Lung (tissue), 12 donors: Measurements from ENCODE around the gene DOK7. TPM values are rescaled to one million over a fixed set of nuclear protein-coding genes. Genes with fewer than 3 reads are reported as not detected.
"Not testable (repeated sequence)": the region's sequence is repeated elsewhere in the genome, so short reads cannot be mapped to it uniquely, and the experiment has no call there.

Source experiments
- ATAC-seq: fragments of 200-7000 bp; cut with Tn5 transposase; one replicate; pipeline ENCODE4 v1.9.1; 2020; ENCODE audit warnings: moderate number of reproducible peaks; ENCODE audit not compliant: insufficient read depth, low FRiP score
- DNase-seq, 3 donors: peaks; one replicate each; pipeline ENCODE4 v3.0.0-alpha.2; 2013 to 2017
- H3K27ac ChIP-seq, 2 donors: one replicate each; pipeline ENCODE4 v1.5.1; 2013; ENCODE audit warnings: mild to moderate bottlenecking in 2 of 2, moderate library complexity in 2 of 2, control low read depth in 1 of 2, inconsistent platforms in 1 of 2, low read depth in 1 of 2, low read length in 1 of 2
- H3K27me3 ChIP-seq, 3 donors: one replicate each; pipeline ENCODE4 v1.5.1; 2013; ENCODE audit warnings: low read length in 2 of 3; ENCODE audit not compliant: control insufficient read depth in 3 of 3, insufficient read depth in 3 of 3
- H3K36me3 ChIP-seq, 4 donors: one replicate each; pipeline ENCODE4 v1.5.1; 2013; ENCODE audit warnings: low read length in 4 of 4, mild to moderate bottlenecking in 1 of 4, moderate library complexity in 1 of 4; ENCODE audit not compliant: control insufficient read depth in 4 of 4, insufficient read depth in 4 of 4
- H3K4me1 ChIP-seq, 5 donors: one replicate each; pipeline ENCODE4 v1.5.1; 2013; ENCODE audit warnings: low read length in 5 of 5, mild to moderate bottlenecking in 2 of 5, moderate library complexity in 1 of 5; ENCODE audit not compliant: control insufficient read depth in 5 of 5, insufficient read depth in 5 of 5
- H3K4me3 ChIP-seq: one replicate; pipeline ENCODE4 v1.5.1; 2013; ENCODE audit warnings: mild to moderate bottlenecking, control low read depth, moderate library complexity
- H3K9ac ChIP-seq, 2 donors: one replicate each; pipeline ENCODE4 v1.5.1; 2013; ENCODE audit warnings: low read length in 2 of 2, control low read depth in 1 of 2; ENCODE audit not compliant: insufficient read depth in 1 of 2
- H3K9me3 ChIP-seq, 4 donors: one replicate each; pipeline ENCODE4 v1.5.1; 2013; ENCODE audit warnings: low read length in 3 of 4, mild to moderate bottlenecking in 1 of 4, moderate library complexity in 1 of 4; ENCODE audit not compliant: control insufficient read depth in 4 of 4, insufficient read depth in 3 of 4
- CTCF ChIP-seq: IDR thresholded peaks from 2 replicates; pipeline ENCODE4 v1.5.1; 2012; ENCODE audit warnings: mild to moderate bottlenecking; ENCODE audit errors: control extremely low read depth, extremely low read depth
- WGBS, 2 donors: extraction: QIAGEN DNeasy Blood & Tissue Kit; methylation state at CpG; one replicate each; pipeline ENCODE4 v1.1.7; 2013; 5-methylcytosine and 5-hydroxymethylcytosine counted together
- polyA plus RNA-seq, 2 donors: library from polyadenylated mRNA; stranded (reverse); fragments of 200-250 nt; gene quantifications; one replicate each; pipeline ENCODE4 v1.2.1, GENCODE V29; 2013
- total RNA-seq, 2 donors: library from RNA; depleted of rRNA in 1 of 2; stranded (reverse); fragments of >200 nt in 1 of 2; gene quantifications; one replicate each; pipeline ENCODE4 v1.2.1, GENCODE V29; 2014 to 2021
- donor health status: control.
- donor health status: control.
- donor health status: Bipolar disorder and iron deficiency.
- donor health status: healthy.
- donor health status: DM: yes; HTN: yes; CAD: no.

The DOK7 gene
- total and polyA plus RNA-seq, 4 donors: 0.53 to 2.7 (median 1.4) TPM

- ATAC-seq: no peak
- H3K4me3 ChIP-seq: no peak overlapping the region
- H3K36me3 ChIP-seq: peaks cover 10 to 52% (median 33%) of the 10 kb centered on the region in 4 donors
- no peaks in the 10 kb centered on the region for H3K27me3 ChIP-seq
- WGBS, 2 donors: 40 to 75% methylated on average over 10 of the region's 10 CpGs
- no peak overlapping the region for H3K9ac ChIP-seq
- H3K9me3 ChIP-seq: peaks cover 0 to 4% (median 0%) of the 10 kb centered on the region in 4 donors
- no peak for TF ChIP-seq CTCF
- no peak overlapping the region for H3K27ac ChIP-seq
- no peak for DNase-seq
- no peaks in the 10 kb centered on the region for H3K4me1 ChIP-seq
These were observed 45.4 kb downstream of the DOK7 start for GRCh38 chr4:3508542-3508941.

GRCh38 chr4:3510481-3510880 lies 47.4 kb downstream of the DOK7 start:
- 97% methylated on average over 16 of the region's 16 CpGs for WGBS, 2 donors
- Histone ChIP-seq H3K27ac (no peak overlapping the region), H3K27me3 (no peaks in the 10 kb centered on the region), H3K4me1 (no peaks in the 10 kb centered on the region), H3K4me3 (no peak overlapping the region), H3K9me3 (peaks cover 0 to 4% (median 0%) of the 10 kb centered on the region in 4 donors), H3K9ac (no peak overlapping the region), H3K36me3 (peaks cover 14 to 63% (median 34%) of the 10 kb centered on the region in 4 donors)
- TF ChIP-seq CTCF: no peak
- DNase-seq: no peak
- ATAC-seq: no peak

- H3K9me3 ChIP-seq: peaks cover 0 to 4% (median 0%) of the 10 kb centered on the region in 4 donors
- DNase-seq (no peak), ATAC-seq (no peak)
- no peak overlapping the region for H3K9ac ChIP-seq
- no peak overlapping the region for H3K4me3 ChIP-seq
- H3K4me1 ChIP-seq: no peaks in the 10 kb centered on the region
- no peak overlapping the region for H3K27ac ChIP-seq
- 96 to 99% methylated on average over 6 of the region's 6 CpGs for WGBS, 2 donors
- TF ChIP-seq CTCF: no peak
- no peaks in the 10 kb centered on the region for H3K27me3 ChIP-seq
- H3K36me3 ChIP-seq: peaks cover 16 to 66% (median 34%) of the 10 kb centered on the region in 4 donors
These were observed 48.1 kb downstream of the DOK7 start for GRCh38 chr4:3511187-3511586.

- not testable (repeated sequence) for ATAC-seq, DNase-seq, H3K9ac ChIP-seq, H3K27me3 ChIP-seq, H3K4me3 ChIP-seq, H3K27ac ChIP-seq, H3K4me1 ChIP-seq, H3K9me3 ChIP-seq
- peaks cover 19 to 70% (median 36%) of the 10 kb centered on the region in 4 donors for H3K36me3 ChIP-seq
- 98% methylated on average over 20 of the region's 27 CpGs for WGBS, 2 donors
These were observed 48.5 kb downstream of the DOK7 start for GRCh38 chr4:3511601-3512000.
